Fibroblast of skin of back (primary cell): ENCODE data around the gene UST.
"Not testable (repeated sequence)": the region's sequence is repeated elsewhere in the genome, so short reads cannot be mapped to it uniquely, and the experiment has no call there.

Source experiments
- DNase-seq: peaks from one replicate; pipeline ENCODE4 v3.0.0-alpha.2; 2013

UST gene

GRCh38 chr6:148907573-148907972 lies 160.7 kb downstream of the UST start:
- DNase-seq: no peak

DNA sequence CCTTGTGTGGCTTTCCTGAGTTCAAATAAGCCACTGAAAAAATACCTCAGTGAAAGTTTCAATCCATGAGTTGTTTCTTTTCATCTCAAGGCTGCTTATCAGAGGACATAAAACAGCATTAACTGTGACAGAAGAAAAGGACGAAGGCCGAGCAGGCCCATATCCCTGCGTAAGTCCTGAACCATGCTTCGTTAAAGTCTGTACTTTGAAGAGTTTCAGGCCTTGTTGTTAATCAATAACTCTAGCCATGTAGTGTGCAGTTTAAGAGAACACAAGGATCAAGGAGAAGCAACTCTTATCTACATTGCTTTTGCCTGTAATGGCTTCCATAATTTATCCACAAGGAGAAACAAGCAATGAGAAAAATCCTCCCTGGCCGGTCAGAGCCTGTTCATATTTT lies 165.4 kb downstream of the UST start:
- no peak for DNase-seq

- no peak for DNase-seq
These were observed 169.0 kb downstream of the UST start for GRCh38 chr6:148915810-148916209.

DNA sequence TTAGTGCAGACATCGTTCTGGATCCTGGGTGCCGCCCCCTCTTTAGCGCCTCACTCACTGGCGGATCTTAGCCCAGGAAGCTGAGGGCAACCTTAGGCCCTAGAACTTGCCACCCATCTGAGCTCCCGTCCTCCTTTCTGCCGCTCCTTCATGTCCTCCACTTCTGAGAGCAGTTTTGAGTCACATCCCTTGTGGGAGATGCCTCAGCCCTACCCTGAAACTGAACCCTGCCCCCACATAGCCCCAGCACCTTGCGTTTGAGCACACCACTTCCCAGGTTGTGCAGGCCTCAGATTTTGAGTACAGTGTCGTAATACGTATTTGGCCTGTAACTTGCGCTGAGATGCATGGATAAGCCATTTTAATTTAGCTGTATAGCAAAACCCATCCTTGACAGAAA lies 169.7 kb downstream of the UST start:
- not testable (repeated sequence) for DNase-seq

- no peak for DNase-seq
These were observed 177.6 kb downstream of the UST start for GRCh38 chr6:148924226-148925012.

GRCh38 chr6:148925701-148926100 lies 178.9 kb downstream of the UST start:
- peak; percentile 7 for DNase-seq

DNA sequence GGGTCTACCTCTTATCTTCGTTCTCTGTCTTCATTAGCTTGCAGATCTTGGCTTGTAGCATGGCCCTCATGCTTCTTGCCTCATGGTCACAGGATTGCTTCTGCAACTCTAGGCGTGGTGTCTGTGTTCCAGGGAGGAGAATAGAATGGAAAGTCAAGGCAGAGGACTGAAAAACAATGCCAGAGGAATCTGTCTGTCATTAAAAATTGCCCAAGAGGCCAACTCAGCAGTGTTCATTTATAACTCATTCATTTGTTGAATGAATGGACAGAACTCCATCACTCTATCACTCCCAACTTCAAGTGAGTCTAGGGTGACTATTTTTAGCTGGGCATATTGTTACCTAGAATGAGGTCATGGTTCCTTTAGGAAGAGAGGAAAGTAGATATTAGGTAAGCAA lies 179.6 kb downstream of the UST start:
- DNase-seq: no peak

- DNase-seq: no peak
These were observed 180.8 kb downstream of the UST start for GRCh38 chr6:148927586-148927985.

GRCh38 chr6:148928811-148929210 lies 182.0 kb downstream of the UST start:
- DNase-seq: no peak

DNA sequence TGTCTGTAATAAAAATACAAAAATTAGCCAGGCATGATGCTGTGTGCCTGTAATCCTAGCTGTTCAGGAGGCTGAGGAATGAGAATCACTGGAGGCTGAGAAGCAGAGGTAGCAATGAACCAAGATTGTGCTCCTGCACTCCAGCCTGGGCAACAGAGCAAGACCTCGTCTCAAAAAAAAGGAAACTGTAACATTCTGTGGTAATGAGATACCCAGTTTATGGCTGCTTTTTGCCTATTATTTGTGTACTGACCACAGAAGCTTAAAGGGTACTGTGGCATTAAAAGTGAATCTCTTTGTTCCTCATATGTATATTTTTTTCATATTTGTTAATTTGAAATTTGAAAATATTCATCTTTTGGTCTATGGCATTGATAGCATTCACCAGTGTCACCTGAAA lies 185.4 kb downstream of the UST start:
- DNase-seq: no peak

DNA sequence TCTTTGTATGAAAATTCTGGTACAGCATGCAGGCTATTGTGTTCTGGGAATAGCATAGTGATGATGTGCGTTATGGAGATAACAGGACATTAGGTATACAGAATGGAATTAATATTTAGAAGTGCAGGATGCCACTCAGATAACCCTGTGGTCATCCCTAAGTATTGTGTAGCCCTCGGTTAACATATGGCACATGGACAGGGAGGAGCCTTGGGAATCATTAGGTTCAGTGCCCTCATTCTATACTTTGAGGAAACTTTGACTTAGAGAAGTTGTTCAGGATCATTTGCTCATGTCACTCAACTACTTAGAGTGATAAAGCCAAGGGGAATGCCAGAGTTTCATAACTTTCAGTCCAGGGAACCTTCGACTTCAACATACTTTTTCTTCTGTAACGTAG lies 185.9 kb downstream of the UST start:
- peak; percentile 34 for DNase-seq

GRCh38 chr6:148934539-148934938 lies 187.7 kb downstream of the UST start:
- DNase-seq: peak; percentile 77

GRCh38 chr6:148934961-148935360 lies 188.1 kb downstream of the UST start:
- peak; percentile 85 for DNase-seq

GRCh38 chr6:148935705-148936435 lies 189.0 kb downstream of the UST start:
- peak; percentile 85 for DNase-seq

GRCh38 chr6:148943451-148943850 lies 196.6 kb downstream of the UST start:
- peak; percentile 83 for DNase-seq

GRCh38 chr6:148944608-148945007 lies 197.8 kb downstream of the UST start:
- DNase-seq: no peak

DNA sequence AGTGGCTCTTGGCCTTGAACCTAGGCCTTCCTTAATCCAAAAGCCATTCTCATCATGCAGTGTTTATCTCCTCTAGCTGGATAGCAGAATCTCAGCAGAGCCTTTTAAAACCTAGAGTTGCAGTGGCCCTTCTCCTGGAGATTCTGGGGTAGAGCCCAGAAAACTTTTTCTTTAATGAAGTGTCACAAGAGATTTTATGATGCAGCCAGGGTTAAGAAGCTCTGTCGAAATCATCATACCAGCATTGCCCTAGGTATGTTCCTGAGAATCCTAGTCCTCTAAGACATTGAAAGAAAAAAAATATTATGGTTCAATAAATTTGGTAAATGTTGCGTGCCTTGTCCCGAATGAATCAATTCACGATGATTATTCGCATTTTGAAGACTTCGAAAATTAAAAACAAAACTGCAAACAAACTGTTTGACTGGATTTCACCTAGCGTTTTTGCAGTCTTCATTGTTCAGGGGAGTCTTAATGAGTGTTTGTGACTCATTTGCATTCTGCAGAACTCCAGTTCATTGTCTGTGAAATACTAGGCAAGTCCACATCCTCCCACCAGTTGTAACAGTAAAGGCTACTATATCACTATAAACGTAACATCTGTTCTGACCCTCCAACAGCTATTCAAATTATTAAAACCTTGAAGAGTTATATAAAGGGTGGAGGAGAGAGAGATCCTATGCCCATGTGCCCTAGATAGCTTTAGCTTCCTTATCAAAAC lies 198.6 kb downstream of the UST start:
- no peak for DNase-seq

GRCh38 chr6:148947621-148948444 lies 201.0 kb downstream of the UST start:
- peak; percentile 77 for DNase-seq

- DNase-seq: no peak
These were observed 204.8 kb downstream of the UST start for GRCh38 chr6:148951662-148952061.

DNA sequence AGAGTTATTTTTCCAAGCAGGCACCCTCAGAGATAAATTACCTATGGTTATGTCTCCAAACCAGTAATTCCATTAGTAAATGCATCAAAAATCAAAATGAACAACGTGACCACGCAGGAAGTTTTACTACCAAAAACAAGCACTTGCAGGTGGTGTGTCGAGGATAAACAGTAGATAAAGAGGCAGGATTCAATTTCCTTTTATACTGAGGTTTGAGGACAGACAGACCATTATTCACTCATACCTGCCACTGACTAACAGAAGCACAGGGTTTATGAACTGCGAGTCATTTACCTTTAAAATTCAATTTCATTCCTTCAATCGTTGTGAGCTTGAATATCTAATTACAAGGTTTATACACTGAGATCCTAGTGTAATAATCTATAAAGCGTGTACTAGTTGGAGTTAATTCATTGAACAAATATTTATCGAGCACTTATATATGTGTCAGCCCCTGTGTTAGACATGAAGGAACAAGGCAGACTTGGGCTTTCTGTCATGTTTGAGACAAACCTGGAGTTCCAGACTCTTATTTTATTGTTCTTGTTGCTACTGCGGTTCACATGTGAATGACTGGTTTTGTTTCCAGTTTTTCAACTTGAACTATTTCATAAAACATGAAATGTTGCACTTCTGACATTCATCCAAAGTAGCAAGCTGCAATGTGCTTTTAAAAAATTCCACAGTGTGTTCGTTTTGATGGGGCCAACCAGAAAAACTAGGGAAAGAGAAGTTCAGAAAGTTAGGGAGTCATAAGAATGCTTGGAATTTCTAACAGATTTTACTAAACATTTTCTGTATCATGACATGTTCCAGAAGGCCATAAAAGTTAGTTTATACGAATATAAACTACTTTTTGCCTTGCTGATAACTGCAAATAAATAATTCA lies 205.6 kb downstream of the UST start:
- DNase-seq: peak; percentile 52

DNA sequence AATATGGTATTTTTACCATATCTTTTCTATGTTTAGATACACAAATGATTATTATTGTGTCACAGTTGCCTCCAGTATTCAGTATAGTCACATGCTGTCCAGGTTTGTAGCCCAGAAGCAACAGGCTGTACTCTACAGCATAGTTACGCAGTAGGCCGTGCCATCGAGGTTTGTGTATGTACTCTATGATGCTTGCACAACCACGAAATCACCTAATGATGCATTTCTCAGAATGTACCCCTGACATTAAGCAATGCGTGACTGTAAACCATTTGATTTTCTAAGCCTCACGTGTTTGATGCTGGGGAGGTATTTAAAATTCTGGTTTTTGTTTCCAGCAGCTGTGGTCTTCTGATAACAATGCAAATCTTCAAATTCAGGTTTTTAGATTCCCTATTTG lies 207.6 kb downstream of the UST start:
- DNase-seq: no peak
